ENCODE results near the gene RBM27.

DNA sequence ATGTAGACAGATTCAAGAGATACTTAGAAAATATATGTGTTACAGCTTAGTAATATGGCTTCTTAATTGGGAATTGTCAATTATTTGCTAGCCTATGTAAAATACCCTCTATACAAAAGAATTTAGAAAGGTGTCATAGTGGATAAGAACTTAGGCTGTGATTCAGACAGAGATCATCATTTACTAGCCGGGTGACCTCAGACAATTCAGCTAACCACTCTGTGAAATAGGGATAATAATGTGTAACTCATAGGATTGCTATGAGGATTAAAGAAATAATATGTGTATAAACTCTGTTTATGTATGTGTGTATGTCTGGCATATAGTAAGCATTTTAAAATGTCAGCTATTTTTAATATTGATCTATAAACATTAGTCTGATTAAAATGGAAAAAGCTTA is 15.0 kb upstream of the RBM27 start:
- TF ChIP-seq, protein P1, sequence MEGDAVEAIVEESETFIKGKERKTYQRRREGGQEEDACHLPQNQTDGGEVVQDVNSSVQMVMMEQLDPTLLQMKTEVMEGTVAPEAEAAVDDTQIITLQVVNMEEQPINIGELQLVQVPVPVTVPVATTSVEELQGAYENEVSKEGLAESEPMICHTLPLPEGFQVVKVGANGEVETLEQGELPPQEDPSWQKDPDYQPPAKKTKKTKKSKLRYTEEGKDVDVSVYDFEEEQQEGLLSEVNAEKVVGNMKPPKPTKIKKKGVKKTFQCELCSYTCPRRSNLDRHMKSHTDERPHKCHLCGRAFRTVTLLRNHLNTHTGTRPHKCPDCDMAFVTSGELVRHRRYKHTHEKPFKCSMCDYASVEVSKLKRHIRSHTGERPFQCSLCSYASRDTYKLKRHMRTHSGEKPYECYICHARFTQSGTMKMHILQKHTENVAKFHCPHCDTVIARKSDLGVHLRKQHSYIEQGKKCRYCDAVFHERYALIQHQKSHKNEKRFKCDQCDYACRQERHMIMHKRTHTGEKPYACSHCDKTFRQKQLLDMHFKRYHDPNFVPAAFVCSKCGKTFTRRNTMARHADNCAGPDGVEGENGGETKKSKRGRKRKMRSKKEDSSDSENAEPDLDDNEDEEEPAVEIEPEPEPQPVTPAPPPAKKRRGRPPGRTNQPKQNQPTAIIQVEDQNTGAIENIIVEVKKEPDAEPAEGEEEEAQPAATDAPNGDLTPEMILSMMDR (IDR thresholded peaks at IDR 0.05) = no peak
- no peak for TF ChIP-seq POLR2A (IDR thresholded peaks at IDR 0.05)
